HFFc6 (cell line): ENCODE results near the gene PNPLA3. TPM values are rescaled to one million over a fixed set of nuclear protein-coding genes. Genes with fewer than 3 reads are reported as not detected.
A peak's percentile ranks its signal among the peaks of the same experiment; 100 is the strongest.

Source experiments
- DNase-seq: peaks from one replicate; pipeline ENCODE4 v3.0.0-alpha.2; 2018
- H3K27ac Mint-ChIP-seq: 2 replicates; pipeline ENCODE4 v1.8.0; 2020; ENCODE audit warnings: mild to moderate bottlenecking, mixed read lengths
- H3K27me3 Mint-ChIP-seq: 2 replicates; pipeline ENCODE4 v1.8.0; 2021; ENCODE audit warnings: mild to moderate bottlenecking, moderate library complexity, mixed read lengths; ENCODE audit not compliant: insufficient read depth
- H3K36me3 Mint-ChIP-seq: 2 replicates; pipeline ENCODE4 v1.8.0; 2021; ENCODE audit warnings: low read depth, mixed read lengths
- H3K4me1 Mint-ChIP-seq: 2 replicates; pipeline ENCODE4 v1.8.0; 2020; ENCODE audit warnings: low read depth, mixed read lengths
- H3K4me3 Mint-ChIP-seq: 2 replicates; pipeline ENCODE4 v1.8.0; 2020; ENCODE audit warnings: mild to moderate bottlenecking, moderate library complexity, mixed read lengths
- H3K9me3 Mint-ChIP-seq: 2 replicates; pipeline ENCODE4 v1.8.0; 2020; ENCODE audit warnings: mild to moderate bottlenecking, mixed read lengths
- total RNA-seq, 6 experiments: library from RNA; stranded (reverse); fragmentation: NEBNext Ultra II Directional; extraction: Animal tissue kit (Norgen Biotek cat#: 25700); gene quantifications; 2 replicates in 1 of 6; 3 replicates in 5 of 6; pipeline ENCODE4 v1.2.3, GENCODE V29; 2021
- TF ChIP-seq, protein P1 (sequence below): fragments of 200-600 bp; sonication (generic); IDR thresholded peaks from 2 replicates; pipeline ENCODE4 v1.5.0; 2021; ENCODE audit warnings: antibody characterized with exemption, mild to moderate bottlenecking

Gene PNPLA3
- total RNA-seq, 6 experiments from 2014 or later: 3.0 to 6.5 (median 3.4) TPM

- H3K9me3 Mint-ChIP-seq: peaks cover 6% of the 10 kb centered on the region; the same call in 1 of the 2 replicates
- no peaks in the 10 kb centered on the region for H3K27me3 Mint-ChIP-seq
- H3K4me1 Mint-ChIP-seq: peaks cover 77% of the 10 kb centered on the region
- TF ChIP-seq, protein P1, sequence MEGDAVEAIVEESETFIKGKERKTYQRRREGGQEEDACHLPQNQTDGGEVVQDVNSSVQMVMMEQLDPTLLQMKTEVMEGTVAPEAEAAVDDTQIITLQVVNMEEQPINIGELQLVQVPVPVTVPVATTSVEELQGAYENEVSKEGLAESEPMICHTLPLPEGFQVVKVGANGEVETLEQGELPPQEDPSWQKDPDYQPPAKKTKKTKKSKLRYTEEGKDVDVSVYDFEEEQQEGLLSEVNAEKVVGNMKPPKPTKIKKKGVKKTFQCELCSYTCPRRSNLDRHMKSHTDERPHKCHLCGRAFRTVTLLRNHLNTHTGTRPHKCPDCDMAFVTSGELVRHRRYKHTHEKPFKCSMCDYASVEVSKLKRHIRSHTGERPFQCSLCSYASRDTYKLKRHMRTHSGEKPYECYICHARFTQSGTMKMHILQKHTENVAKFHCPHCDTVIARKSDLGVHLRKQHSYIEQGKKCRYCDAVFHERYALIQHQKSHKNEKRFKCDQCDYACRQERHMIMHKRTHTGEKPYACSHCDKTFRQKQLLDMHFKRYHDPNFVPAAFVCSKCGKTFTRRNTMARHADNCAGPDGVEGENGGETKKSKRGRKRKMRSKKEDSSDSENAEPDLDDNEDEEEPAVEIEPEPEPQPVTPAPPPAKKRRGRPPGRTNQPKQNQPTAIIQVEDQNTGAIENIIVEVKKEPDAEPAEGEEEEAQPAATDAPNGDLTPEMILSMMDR: no peak
- peak overlapping the region; percentile 31; the same call in 1 of the 2 replicates for H3K4me3 Mint-ChIP-seq
- H3K27ac Mint-ChIP-seq: peak overlapping the region; percentile 75
- peak; percentile 87 for DNase-seq
- no peaks in the 10 kb centered on the region for H3K36me3 Mint-ChIP-seq
Measured at GRCh38 chr22:43921370-43921769, 2.2 kb upstream of the PNPLA3 start.

DNA sequence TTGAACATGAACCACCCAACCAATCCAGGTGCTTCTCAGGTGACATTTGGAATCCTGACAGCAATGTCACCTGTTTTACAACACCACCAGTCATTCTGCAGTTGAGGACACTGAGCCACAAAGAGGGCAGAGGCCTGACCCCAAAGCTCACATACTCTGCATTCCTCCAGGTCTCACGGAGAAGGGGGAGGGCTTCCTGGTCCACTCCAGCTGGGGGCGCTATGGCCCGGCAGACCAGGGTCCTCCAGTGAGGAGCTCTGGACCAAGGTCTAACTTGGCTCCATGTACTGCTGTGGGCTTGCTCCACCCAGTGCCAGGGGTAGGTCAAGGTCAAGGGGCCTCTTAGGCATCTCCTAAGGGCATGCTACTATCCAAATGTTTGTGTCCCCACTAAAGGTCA, 1.5 kb upstream of the PNPLA3 start:
- Mint-ChIP-seq H3K9me3 (peaks cover 6% of the 10 kb centered on the region; the same call in 1 of the 2 replicates), H3K36me3 (no peaks in the 10 kb centered on the region), H3K27ac (peak overlapping the region; percentile 75; the same call in 1 of the 2 replicates), H3K27me3 (no peaks in the 10 kb centered on the region), H3K4me1 (peaks cover 72% of the 10 kb centered on the region), H3K4me3 (no peak overlapping the region; the same call in 1 of the 2 replicates)
- TF ChIP-seq, protein P1: peak; percentile 66
- no peak for DNase-seq

GRCh38 chr22:43923191-43923590, 414 bp upstream of the PNPLA3 start:
- Mint-ChIP-seq H3K36me3 (no peaks in the 10 kb centered on the region), H3K4me3 (peak overlapping the region; percentile 73), H3K9me3 (peaks cover 6% of the 10 kb centered on the region; the same call in 1 of the 2 replicates), H3K4me1 (peaks cover 62% of the 10 kb centered on the region), H3K27ac (peak overlapping the region; percentile 79), H3K27me3 (no peaks in the 10 kb centered on the region; the same call in 1 of the 2 replicates)
- DNase-seq: no peak
- TF ChIP-seq, protein P1: no peak

- no peaks in the 10 kb centered on the region; the same call in 1 of the 2 replicates for H3K9me3 Mint-ChIP-seq
- H3K4me3 Mint-ChIP-seq: peak overlapping the region; percentile 82
- TF ChIP-seq, protein P1: no peak
- H3K36me3 Mint-ChIP-seq: no peaks in the 10 kb centered on the region
- H3K27ac Mint-ChIP-seq: peak overlapping the region; percentile 16; the same call in 1 of the 2 replicates
- H3K27me3 Mint-ChIP-seq: peaks cover 2% of the 10 kb centered on the region
- DNase-seq: no peak
- H3K4me1 Mint-ChIP-seq: peaks cover 45% of the 10 kb centered on the region
Measured at GRCh38 chr22:43924877-43925276, 1.3 kb downstream of the PNPLA3 start.

DNA sequence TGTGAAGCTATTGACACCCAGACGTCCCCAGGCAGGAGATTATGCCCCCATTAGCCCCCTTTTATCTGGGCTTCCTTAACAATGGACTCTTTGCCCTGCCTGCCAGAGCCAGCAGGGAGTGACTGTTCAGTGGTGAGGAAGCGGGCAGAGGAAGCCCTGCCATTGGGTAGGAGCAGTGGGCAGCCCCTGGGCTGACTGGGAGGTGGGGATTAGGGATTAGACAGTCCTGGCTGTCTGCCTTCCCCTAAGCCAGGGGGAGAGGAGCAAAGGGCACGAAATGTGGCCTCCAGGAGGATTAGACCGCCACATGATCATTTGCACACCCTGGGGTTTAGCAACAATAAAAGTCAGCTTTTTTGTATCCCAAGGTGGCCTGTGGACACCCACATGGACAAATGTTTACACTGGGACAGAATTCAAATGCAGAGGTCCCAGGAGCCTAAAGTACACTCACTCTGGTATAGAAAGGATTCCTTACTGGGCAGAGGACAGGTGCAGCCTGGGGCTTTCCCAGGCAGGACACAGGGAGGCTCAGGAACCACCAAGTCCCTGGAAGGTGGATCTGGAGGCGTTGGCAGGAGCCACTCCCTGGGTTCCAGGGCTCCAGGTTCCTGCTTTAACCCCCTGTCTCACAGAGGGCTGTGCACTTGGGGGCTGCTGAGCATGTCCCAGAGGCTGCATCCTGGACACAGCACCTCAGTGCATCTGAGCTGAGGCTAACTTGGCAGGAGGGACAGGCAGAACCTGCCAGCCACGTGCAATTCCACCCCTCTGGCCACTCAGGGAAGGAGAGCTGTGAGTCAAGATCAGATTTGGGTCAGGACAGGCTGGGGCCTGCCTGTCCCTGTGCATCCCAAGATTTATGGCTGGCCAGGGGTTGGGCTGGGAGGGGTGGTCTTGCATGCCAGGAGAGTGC, 2.1 kb downstream of the PNPLA3 start:
- TF ChIP-seq, protein P1: no peak
- no peak for DNase-seq
- no peaks in the 10 kb centered on the region for H3K9me3 Mint-ChIP-seq
- no peaks in the 10 kb centered on the region for H3K36me3 Mint-ChIP-seq
- H3K27me3 Mint-ChIP-seq: peaks cover 2% of the 10 kb centered on the region
- H3K27ac Mint-ChIP-seq: peak overlapping the region; percentile 16; the same call in 1 of the 2 replicates
- peaks cover 41% of the 10 kb centered on the region for H3K4me1 Mint-ChIP-seq
- peak overlapping the region; percentile 82 for H3K4me3 Mint-ChIP-seq
